ENCODE measurements around the gene SYTL1. TPM values are rescaled to one million over a fixed set of nuclear protein-coding genes. Genes with fewer than 3 reads are reported as not detected.

SYTL1 gene
- total and polyA plus RNA-seq, 9 of the 15 experiments (the other 6 are each of a cell fraction or from before 2014, with no cell fraction given): 0.04 to 9.3 (median 1.7) TPM

GRCh38 chr1:27397110-27397509, 55.3 kb downstream of the SYTL1 start:
- Histone ChIP-seq H3K4me3 (no peak overlapping the region), H2AFZ (ENCODE audit: low read depth, low read length) (no peak overlapping the region), H3K79me2 (ENCODE audit: control insufficient read depth, insufficient read depth, low read length) (peaks cover 12% of the 10 kb centered on the region), H3K27ac (ENCODE audit: extremely low read depth, low read depth, low read length) (no peak overlapping the region), H3K27me3 (ENCODE audit: control insufficient read depth in 2 of 2, insufficient read depth in 2 of 2, low read length in 2 of 2) (no peaks in the 10 kb centered on the region), H3K4me1 (replicated peaks in 1 of 2; ENCODE audit: control insufficient read depth in 2 of 2, insufficient read depth in 2 of 2, low read length in 2 of 2) (peaks cover under 1 to 44% of the 10 kb centered on the region in 2 experiments), H4K20me1 (replicated peaks; ENCODE audit: control insufficient read depth, insufficient read depth, low read length) (no peaks in the 10 kb centered on the region), H3K36me3 (ENCODE audit: control insufficient read depth, insufficient read depth, low read length) (peaks cover 9% of the 10 kb centered on the region; the same call in 1 of the 3 replicates), H3K9me1 (ENCODE audit: control insufficient read depth, insufficient read depth, low read length) (no peaks in the 10 kb centered on the region), H3K9me3 (replicated peaks; ENCODE audit: control insufficient read depth, insufficient read depth, low read depth, low read length) (no peaks in the 10 kb centered on the region), H3K9ac (ENCODE audit: insufficient read depth in 1 of 2, low read depth in 2 of 2, low read length in 2 of 2) (peak overlapping the region in 1 of 2 experiments; percentile 59; a peak in 1 of 4 replicates), H3K4me2 (ENCODE audit: insufficient read depth, low read length) (no peak overlapping the region)
- TF ChIP-seq USF2 (CRISPR knock-in tag; IDR thresholded peaks at IDR 0.05) (no peak), TAL1 (IDR thresholded peaks at IDR 0.05) (no peak), NELFE (IDR thresholded peaks at IDR 0.05; ENCODE audit: insufficient read depth, insufficient read length) (no peak), ETV6 (IDR thresholded peaks at IDR 0.05; ENCODE audit: borderline replicate concordance in 1 of 2, low read depth in 2 of 2, low read length in 1 of 2) (no peak), ETV6 (CRISPR knock-in tag; IDR thresholded peaks at IDR 0.05; ENCODE audit: borderline replicate concordance) (no peak), IRF2 (CRISPR knock-in tag; IDR thresholded peaks at IDR 0.05) (no peak), HDAC1 (IDR thresholded peaks at IDR 0.05) (no peak), SRSF9 (IDR thresholded peaks at IDR 0.05; ENCODE audit: borderline replicate concordance, low read depth, low read length) (no peak), ATF7 (IDR thresholded peaks at IDR 0.05) (no peak), MED1 (CRISPR knock-in tag; IDR thresholded peaks at IDR 0.05; ENCODE audit: borderline replicate concordance) (no peak), KDM1A (IDR thresholded peaks at IDR 0.05) (no peak), HNRNPUL1 (IDR thresholded peaks at IDR 0.05; ENCODE audit: low read length) (no peak), POLR3G (IDR thresholded peaks at IDR 0.05; ENCODE audit: extremely low read depth, insufficient read length, insufficient replicate concordance) (no peak), SMARCC2 (IDR thresholded peaks at IDR 0.05; ENCODE audit: low read depth) (no peak), KLF16 (IDR thresholded peaks at IDR 0.05) (no peak), CBX8 (IDR thresholded peaks at IDR 0.05; ENCODE audit: borderline replicate concordance, extremely low read depth, low read depth, low read length, poor library complexity, severe bottlenecking) (no peak), HNRNPLL (IDR thresholded peaks at IDR 0.05; ENCODE audit: low read depth, low read length, poor library complexity, severe bottlenecking) (no peak), POU5F1 (IDR thresholded peaks at IDR 0.05; ENCODE audit: borderline replicate concordance, low read depth, low read length, partially characterized antibody) (no peak), DIDO1 (tag; IDR thresholded peaks at IDR 0.05; ENCODE audit: low read depth) (no peak), WHSC1 (IDR thresholded peaks at IDR 0.05; ENCODE audit: low read length) (no peak)
- no peak for ATAC-seq
- no peak for FAIRE-seq
- BruUV-seq (replicated peaks): no TSS peak
- ChIA-PET CTCF (ENCODE audit: low intra/inter-chr PET ratio) (interaction anchor here (2.8 to 2.9 kb wide), 2 partner anchors 96 to 100 kb away, joined by 16 to 49 read pairs; no protein-coding TSS in a partner anchor), POLR2A (interaction anchor here (0.7 to 1.8 kb wide), 12 partner anchors 9 to 1590 kb away, joined by 3 to 5 read pairs (median 3); no protein-coding TSS in a partner anchor)
- DNase-seq (ENCODE audit: extremely low read depth in 1 of 4, low spot score in 3 of 4): peak in 2 of 4 experiments; percentile 50 to 58
- intact Hi-C loops (cut with micrococcal nuclease): loop anchor here (5.0 kb wide), 1 partner anchor 350 kb away; no protein-coding TSS in a partner anchor
- 53% methylated on average over 3 of the region's 3 CpGs for WGBS (ENCODE audit: insufficient coverage, low coverage, missing lambda C conversion rate)
- in situ Hi-C loops (cut with MboI): loop anchor here (5.0 kb wide), 1 partner anchor 210 kb away; no protein-coding TSS in a partner anchor

Measured in K562 (cell line).